Hippocampal formation (tissue), 2 donors: Measurements from ENCODE around the gene CYP4A22.
A peak's percentile ranks its signal among the peaks of the same experiment; 100 is the strongest.
"Not testable (repeated sequence)": the region's sequence is repeated elsewhere in the genome, so short reads cannot be mapped to it uniquely, and the experiment has no call there.

Experiments used
- DNase-seq, 2 donors: peaks; one replicate each; lab custom pipeline; 2025; lab: John Stamatoyannopoulos, UW

CYP4A22 gene

GRCh38 chr1:47157957-47158356 is 20.7 kb downstream of the CYP4A22 start:
- not testable (repeated sequence) for DNase-seq

DNA sequence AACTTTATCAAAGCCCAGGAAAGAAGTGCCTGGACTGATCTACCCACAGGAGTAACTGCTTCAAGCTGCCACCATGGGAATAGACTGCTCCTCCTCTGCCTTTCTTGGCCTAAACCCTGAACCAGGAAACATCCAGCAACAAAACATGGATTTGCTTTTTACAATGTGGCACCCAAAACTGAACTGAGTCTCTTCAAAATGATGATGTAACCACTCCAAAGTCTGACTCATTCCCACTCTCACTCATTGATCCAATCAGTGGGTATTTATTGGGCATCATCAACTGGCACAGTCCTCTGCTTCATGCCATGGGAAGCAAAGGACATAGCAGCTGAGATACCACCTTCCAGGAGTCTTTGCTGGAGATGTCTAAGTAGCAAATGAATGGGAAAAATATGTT is 23.5 kb downstream of the CYP4A22 start:
- DNase-seq, result no peak

DNA sequence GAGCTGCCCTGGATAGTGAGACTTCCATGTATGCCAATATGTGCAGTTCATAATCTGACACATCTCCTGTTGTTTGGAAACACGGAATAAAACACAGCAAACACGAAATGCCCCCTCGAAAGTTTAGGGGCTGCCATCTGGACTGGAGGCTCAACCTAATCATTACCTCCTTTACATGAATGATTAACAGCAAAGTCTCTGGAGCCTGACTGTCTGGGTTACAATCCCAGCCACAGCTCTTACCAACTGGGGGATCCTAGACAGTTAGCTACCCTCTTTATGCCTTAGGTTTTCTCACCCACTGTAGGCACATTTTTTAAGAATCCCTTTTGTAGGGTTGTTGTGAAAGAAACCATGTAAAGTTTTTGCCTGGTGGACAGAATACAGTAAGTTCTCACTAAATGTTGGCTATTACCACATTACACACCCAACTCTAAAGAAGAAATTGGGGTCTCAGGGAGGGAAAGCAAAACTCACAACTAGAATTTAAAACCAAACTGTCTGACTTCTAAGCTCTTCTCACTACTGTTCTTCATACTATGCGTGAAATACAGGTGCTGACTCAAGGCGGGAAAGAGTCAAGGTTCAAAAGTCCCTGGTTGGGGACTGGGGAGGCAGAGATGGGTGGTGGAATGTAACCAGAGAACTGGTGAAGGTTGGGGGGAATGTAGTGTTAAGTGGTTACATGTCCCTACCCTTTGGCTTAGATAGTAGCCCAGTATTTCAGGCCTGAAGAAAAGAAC is 24.2 kb downstream of the CYP4A22 start:
- DNase-seq, result no peak

- no peak for DNase-seq
Observed at GRCh38 chr1:47164552-47164951, 27.3 kb downstream of the CYP4A22 start.

GRCh38 chr1:47172782-47173181 is 35.5 kb downstream of the CYP4A22 start:
- DNase-seq, result no peak

DNA sequence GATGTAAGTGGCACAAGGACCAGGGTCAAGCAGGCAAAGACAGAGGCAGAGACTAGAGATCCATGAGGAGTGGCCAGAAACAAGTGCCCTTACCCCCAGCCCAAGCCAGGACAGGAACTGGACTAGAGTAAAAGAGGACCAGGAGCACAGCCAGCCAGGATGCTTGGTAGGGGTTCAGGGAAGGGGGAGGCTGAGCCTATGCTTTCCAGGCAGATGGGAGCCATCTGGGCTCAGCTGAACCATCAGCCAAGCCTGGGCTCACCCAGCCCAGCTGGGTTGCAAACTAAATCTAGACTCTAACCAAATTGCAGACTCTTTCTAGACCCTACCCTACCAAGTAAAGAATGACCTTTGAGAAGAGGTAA is 37.4 kb downstream of the CYP4A22 start:
- DNase-seq, result peak in 1 of 2 donors; percentile 26

DNA sequence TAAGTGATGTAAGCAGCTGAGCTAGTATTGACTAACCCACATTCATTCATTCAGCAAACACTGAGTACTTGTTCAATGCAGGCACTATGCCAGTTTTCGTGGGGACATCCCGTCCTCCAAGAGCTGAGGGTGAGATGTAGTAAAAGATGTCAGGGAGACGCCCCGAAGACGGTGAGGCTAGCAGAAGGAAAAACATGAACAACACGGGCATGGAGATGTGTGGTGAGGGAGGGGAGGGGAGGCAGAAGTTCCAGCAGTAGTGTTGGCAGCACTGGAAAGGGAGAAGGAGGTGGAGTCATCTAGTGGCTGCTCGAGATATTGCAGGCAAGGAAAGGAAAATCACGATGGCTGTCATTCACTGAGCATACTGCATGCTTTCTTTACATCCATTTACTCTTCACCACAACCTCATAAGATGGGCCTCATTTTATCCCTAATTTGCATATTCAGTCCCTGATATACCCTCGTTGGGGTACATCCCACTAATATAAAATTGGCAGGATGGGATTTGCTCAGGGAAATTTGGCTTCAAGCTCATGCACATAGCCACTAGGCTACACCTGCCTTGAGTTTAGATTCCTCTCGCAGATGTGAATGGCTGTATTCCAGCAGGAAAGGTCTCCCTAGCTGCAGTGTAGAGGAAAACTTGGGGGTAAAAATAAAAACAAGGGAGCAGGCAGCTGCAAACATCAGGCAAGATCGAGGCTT is 38.1 kb downstream of the CYP4A22 start:
- DNase-seq, result peak; percentile 38 to 78

DNA sequence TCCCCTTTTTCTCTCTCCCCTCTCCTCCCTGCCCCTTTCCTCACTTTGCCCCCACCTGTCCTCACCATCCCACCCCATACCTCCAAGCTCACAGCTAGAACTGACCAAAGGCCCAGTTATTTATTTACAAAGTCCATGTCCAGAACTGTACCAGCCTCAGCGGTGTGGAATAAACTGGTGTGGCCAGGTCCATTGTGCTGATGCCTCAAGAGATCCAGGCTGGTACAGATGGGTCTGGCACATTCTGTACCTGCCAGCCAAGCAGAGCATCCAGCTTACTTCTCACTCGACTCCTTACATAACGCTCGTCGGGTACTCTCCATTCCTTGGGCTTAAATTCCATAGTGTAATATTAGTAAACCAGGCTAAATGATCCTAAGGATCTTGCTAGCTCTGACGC is 40.8 kb downstream of the CYP4A22 start:
- DNase-seq, result no peak

DNA sequence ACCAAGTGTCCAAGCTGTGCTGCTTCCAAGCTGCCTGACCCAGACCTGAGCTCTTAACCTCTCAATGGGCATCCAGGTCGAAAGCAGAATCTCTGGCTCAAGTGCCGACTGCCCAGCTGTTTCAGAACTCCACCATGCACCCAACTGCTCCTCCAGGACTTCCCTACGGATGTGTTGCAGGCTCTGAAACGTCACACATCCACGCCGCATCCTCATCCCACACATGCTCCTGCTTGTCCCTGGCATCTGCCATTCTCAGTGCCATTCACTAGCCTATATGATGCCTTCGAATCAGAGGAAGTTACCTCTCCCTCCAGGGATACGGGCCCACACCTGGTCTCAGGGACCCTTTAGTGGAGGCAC is 41.4 kb downstream of the CYP4A22 start:
- no peak for DNase-seq

DNA sequence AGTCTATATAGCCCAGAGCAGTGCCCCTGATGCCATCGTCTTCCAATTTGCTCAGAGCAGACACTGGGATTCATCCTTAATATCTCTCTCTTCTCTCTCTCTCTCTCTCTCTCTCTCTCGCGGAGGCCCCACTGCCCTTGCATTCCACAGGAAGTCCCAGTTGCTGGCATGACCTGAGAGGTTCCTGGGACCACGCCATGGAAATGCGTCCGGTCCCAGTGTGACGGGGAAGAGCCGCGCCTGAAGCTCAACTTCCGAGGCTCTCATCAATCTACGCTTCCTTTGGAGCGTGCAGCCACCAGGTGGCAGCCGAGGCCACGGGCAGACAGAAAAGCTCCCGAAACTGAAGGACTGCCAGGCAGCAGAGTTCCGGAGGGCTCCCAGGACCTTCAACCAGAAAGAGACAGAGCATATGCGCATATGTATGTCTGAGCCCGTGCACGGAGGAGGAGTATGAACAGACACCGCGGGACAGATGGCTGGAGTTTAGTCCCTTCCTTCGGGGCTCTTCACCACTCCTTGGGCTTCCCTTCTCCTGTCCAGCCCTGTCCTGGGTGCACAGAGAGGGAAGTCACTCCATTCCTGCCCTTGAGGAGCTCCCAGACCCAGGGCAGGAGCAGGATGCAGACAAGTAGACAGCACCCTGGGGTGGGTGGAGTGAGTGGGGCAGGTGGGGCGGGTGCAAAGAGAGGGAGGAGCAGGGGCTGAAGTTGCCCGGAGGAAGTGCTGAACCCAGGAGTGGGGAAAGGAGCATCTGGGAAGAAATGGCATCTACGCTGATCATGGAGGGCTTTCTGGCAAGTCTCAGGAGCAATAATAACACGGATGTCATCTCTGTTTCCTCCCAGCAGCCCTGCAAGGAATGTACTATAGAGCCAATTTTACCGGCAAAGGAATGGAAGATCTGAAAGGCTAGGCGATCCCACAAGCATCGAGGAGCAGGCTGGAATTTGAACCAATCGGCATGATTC is 42.1 kb downstream of the CYP4A22 start:
- peak; percentile 70 to 76 for DNase-seq

GRCh38 chr1:47179988-47180563 is 42.8 kb downstream of the CYP4A22 start:
- no peak for DNase-seq

DNA sequence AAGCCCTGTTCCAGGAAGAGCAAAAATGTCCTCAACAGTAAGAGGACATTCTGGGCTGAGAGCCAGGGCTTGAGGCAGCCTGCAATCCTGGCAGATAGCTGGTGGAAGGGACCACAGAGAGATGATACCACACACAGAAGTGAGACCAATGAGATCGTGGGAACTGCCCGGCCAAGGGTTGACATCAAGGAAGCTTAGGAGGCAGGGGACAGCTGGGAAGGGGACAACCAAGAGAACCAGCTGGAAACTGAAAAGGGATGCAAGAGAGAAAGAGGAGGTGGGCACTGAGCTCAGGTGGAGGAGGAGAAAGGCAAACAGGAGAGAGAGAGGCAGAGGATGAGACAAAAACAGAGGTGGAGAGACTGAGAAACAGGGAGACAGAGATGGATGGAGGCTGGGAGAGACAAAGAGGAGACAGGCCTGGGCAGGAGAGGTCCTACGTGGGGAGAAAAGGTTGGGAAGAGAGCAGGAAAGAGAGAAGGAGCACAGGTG is 43.4 kb downstream of the CYP4A22 start:
- no peak for DNase-seq

DNA sequence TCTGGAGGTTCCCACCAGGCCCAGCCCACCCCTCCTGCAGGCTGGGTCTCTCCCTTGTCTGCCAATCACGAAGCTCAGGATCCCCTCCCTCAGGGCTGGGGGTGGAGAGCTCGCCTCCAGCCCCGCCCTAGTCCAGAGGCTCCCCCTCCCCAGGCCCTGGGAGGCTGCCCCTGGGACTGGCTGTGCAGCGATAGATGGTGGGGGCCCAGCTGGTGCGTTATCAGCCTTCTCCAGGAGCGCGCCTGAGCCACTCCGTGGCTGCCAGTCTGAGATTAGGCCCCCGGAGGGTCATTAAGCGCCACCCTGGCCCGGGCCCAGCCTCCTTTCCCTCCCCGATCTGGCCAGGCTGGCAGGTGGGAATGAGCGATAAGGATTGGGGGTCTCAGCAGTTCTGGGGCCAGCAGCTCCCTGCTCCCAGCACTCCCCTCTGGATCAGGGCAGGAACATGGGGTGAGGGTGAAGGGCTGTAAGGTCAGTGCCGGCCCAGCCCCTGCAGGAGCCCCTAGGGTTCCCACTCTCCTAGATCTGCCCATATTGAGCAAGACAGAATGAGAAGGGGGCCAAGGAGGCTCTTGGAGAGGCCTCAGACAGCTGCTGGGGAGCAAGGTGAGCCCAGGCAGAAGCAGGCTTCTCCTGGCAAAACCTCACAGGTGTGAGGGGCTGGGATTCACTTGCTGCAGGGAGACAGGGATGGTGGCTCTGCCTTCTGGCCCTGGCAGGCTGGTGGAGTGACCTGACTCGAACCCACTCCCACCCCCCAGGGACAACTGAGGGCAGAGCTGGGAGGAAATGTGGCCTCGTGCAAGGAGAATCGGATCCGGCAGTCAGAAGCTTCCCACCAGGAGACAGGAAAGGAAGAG is 44.1 kb downstream of the CYP4A22 start:
- DNase-seq, result no peak

GRCh38 chr1:47181955-47182675 is 44.9 kb downstream of the CYP4A22 start:
- DNase-seq, result no peak

GRCh38 chr1:47182676-47183235 is 45.5 kb downstream of the CYP4A22 start:
- no peak for DNase-seq

DNA sequence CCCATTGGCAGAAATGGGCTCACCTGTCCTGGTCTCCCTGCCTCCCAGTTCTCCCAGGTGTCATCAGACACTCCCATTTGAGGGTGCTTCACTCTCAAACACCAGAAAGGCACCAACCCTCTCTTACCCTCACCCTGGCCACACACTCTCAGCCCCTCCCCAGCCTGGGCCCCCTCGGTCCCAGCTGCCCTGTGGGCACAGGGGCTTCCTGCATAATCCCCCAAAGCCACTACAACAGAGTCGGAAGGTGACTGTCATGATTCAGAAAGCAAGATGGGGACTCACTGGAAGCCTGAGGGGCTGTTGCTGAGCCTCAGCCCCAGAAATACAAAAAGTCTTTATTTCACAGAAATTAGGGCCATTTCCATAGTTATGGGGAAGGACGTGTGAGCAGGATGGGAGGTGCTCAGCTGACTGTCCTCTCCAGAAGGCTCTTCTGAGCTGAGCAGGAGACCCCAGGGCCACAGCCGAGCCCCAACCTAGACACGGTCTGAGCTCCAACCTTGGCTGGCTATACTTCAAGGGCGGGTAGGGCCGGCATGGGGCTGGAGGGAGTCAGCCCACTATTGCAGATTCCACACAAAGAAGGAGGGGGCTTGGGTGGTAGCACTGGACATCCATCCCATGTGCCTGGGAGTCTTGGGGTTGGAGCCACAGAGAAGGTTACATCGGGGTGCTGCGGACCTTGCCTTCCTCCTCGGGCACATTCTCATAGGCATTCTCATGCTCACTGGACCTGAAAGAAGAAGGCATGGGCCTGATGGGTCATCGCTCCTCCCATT is 46.3 kb downstream of the CYP4A22 start:
- no peak for DNase-seq

GRCh38 chr1:47184090-47184821 is 47.0 kb downstream of the CYP4A22 start:
- DNase-seq, result no peak
